Left renal pelvis (tissue), 4 donors: ENCODE results near the gene SLC4A7. TPM values are rescaled to one million over a fixed set of nuclear protein-coding genes. Genes with fewer than 3 reads are reported as not detected.
A peak's percentile ranks its signal among the peaks of the same experiment; 100 is the strongest.
"Not testable (repeated sequence)": the region's sequence is repeated elsewhere in the genome, so short reads cannot be mapped to it uniquely, and the experiment has no call there.

Experiments
- DNase-seq, 4 donors: peaks; one replicate each; pipeline ENCODE4 v3.0.0-alpha.2; 2013; ENCODE audit warnings: low read depth in 4 of 4, low spot score in 3 of 4
- polyA plus RNA-seq, 4 donors: library from polyadenylated mRNA; unstranded; fragments of 120-200 nt; gene quantifications; one replicate each; pipeline ENCODE4 v1.2.1, GENCODE V29; 2013; ENCODE audit not compliant: insufficient read length in 4 of 4

SLC4A7 gene
- polyA plus RNA-seq, 4 donors, result 16.4 to 31.3 (median 22.9) TPM

DNA sequence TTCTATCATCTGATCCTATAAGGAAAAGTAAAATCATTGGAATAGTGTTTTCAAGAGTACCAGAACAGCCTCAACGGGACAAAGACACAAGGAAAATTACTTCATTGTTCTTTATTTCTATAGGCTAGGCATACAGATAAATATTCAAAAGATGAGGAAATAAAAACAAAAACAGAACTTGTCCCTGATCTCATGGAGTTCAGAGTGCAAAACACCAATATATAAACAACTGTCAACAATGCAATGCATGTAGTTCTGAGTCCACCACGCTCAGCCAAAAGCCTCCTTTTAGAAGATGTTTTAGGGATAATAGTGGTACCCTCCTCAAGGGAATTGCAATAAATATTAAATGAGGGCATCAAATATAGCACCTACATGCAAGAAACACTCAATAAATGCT is 4.6 kb upstream of the SLC4A7 start:
- no peak for DNase-seq

DNA sequence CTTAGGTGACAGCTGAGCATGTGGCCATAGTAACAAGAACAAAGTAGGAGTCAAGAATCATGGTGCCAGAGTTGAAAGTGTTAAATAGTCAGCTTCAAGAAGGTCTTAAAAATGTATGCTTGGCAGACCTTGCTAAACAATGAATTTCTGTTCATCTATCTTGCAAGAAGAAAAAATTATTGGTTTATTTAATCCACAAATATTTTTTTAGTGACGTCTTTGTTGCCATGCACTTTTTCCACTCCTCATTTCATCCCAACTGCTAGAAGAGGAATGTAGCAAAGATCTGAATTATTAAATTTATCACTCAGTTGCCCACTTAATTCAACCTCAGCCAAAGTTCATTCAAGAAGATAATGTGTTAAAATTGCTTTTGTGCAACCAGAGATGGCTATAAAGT is 3.2 kb upstream of the SLC4A7 start:
- no peak for DNase-seq

DNA sequence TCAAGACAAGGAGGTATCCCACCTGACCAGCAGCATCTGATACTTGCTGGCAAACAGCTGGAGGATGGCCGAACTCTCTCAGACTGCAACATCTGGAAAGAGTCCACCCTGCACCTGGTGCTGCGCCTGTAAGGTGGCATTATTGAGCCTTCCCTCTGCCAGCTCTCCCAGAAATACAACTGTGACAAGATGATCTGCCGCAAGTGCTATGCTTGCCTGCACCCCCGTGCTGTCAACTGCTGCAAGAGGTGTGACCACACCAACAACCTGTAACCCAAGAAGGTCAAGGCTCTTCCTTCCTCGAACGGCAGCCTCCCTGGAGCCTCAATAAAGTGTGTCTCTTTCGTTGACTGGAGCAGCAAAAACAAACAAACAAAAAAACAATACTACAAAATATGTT is 2.2 kb upstream of the SLC4A7 start:
- no peak for DNase-seq

DNA sequence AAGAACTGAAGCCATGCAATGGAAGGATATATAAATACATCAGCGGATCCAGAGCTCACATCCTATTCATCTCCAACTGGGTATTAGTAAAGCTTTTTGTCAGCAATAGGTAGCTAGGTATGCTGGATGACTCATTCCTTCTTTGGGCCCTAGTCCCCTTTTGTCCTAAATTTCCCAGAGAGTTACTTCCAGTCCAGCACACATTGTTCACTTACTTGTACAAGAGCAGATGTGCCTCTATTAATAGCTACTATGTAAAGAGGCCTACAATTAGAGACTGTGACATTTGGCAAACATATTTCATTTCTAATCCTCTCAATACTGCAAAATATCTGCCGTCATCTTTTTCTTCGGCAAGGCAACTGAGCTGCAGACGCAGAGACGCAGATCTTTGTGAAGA is 1.7 kb upstream of the SLC4A7 start:
- DNase-seq, result no peak

DNA sequence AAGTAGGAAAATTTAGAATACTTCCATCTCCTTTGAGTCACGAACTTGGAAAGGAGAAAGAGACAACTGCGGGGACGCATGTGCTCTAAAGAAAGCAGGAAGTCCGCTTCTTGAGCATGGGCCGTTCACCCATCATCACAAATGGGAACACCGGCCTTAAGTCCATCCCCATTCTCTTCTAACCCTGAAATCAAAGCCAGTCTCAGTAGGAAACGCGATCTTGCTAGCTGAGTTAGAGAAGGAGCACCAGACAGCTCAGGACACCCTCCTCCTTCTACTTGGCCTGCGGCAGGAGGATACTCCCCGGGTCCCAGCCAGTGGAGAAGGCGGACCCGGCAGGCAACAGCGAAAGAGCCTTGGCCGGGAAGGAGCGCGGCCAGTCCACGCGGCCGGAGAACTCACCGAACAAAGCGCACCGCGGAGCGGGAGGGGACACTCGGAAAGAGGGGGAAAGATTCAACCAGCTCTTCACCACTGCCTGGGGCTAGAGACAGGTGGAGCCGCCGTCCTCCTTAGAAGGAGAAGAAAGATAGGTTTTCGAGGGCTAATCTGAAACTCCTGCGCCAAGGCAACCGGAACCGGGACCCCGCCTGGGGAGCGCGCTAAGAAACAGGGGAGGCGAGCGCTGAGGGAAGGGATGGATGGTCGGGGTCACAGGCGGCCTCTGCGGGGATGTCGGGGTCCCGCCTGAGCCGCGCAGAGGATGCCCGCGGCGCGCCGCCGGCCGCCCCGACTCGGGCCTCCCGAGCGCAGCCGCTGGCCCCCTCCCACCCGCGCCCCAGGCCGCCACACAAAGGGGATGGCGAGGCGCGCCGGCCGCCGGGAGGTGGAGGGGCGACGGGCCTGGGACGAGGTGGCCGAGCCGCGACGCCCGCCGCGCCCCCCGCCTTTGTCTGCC is 818 bp downstream of the SLC4A7 start:
- peak; percentile 36 to 55 (median 46) for DNase-seq

DNA sequence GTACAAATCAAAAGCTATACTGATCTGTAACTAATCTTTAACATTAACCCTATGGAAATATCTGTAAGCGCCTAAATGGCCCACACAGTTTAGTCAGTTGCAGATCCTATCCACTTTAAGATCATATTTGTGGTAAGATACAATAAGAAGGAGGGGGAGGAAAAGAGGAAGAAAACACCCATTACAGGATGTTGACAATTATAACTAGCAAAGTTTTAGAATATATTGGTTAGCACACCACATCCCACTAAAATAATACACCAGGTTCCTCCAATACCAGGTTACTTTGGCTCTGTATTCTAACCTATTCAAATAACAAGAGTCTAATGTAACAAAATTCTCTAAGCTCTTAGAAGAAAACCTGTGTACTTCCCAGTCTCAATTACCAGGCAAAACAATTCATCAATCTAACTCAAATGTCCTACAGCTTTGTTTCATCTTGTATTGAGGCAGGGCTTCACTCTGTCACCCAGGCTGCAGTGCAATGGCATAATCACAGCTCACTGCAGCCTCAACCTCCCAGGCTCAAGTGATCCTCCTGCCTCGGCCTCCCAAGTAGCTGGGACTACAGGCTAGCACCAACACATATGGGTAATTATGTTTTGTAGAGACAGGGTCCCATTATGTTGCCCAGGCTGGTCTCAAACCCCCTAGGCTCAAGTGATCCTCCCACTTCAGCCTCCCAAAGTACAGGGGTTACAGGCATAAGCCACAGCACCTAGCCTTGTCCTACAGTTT is 4.2 kb downstream of the SLC4A7 start:
- no peak for DNase-seq

DNA sequence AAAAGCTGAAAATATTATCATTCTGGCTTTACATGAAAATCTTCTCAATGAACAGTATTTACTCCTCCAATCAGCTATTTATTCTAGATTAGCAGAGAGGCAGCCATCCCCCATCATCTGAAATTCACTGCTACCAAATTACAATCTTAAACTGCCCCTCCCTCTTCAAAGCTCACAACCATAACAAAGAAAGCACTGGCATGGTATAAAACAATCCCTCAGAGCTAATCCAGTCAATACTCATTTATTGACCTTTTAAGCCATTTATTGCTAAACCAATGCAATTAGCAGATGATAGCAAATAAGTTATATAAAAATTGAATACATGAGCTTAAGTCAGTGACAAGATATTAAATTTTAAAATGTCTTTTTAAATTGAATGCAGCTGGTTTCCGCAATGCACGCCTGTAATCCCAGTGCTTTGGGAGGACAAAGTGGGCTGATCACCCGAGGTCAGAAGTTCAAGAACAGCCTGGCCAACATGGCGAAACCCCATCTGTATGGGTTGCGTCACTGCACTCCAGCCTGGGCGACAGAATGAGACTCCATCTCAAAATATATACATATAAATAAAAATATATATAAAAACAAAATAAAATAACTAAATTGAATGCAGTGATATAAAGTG is 12.1 kb downstream of the SLC4A7 start:
- no peak for DNase-seq

DNA sequence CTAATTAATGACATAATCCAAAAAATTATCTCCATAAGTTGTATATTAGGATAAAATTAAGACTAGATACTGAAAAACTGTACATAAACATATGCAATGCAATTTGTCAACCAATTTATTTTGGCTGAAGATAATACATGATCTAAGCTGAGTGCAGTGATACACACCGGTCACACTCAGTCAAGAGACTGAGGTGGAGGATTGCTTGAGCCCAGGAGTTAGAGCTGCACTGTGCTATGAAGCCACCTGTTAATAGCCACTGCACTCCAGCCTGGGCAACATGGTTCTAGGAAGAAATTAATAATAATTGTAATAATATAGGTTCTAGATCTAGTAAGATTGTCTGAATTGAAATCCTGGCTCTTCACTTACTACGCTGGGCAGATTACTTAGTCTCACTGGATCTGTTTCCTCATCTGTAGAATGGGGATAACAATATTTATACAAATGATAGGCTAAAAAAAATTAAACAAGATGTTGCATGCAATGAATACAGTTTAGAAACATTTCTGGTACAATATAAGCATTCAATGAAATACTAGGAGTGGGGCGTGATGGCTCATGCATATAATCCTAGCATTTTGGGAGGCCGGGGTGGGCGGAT is 15.8 kb downstream of the SLC4A7 start:
- DNase-seq, result no peak

DNA sequence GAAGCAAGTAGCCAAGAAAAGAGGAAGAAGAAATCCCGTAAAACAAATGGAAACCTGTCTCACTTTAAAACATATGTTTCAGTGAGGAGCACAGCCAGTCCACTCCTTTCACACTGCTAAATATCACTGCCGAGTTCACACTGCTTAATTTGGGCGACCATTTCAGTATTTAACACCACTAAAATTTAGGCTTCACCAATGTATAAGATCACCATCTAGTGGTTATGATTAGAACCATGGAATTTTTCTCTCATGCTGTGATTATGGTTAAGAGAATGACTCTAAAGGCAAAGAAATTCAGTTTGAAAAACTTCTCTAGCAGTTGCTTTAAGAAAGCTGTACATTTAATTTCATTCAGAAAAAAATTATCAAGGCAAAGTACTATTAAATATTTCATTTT is 16.6 kb downstream of the SLC4A7 start:
- no peak for DNase-seq

DNA sequence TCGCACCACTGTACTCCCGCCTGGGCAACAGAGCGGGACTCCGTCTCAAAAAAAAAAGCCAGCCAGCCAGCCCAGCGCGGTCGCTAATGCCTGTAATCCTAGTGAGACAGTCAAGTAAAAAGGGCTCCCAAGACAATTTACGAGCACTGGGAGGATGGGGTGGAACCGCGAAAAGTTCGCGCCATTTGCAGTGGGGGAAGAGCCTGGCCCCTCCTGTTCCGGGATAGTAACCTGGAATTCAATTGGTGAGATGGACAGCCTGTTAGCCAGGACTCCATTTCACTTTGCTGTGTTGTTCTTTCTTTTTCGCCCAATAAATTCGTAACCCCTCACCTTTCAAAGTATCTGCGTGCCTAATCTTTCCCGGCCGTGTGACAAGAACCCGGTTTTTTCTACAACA is 19.5 kb downstream of the SLC4A7 start:
- DNase-seq, result no peak

DNA sequence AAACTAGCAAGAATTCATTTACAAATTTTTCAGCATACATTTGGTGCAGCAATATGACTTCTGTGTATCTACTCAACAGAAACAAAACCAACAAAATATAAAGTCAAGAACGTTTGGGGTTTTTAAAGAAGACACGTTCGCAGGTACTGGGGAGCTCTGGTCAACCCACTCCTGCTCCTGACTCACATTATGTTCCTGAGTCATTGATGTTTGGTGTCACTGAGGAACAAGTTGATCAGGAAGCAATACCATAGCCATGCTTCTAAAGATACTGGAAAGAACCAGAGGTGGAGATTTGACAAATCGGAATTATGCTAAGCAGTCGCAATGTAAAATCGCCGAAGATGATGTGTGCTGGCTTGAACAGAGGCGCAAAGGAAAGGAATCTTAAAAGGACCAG is 22.0 kb downstream of the SLC4A7 start:
- DNase-seq, result no peak

DNA sequence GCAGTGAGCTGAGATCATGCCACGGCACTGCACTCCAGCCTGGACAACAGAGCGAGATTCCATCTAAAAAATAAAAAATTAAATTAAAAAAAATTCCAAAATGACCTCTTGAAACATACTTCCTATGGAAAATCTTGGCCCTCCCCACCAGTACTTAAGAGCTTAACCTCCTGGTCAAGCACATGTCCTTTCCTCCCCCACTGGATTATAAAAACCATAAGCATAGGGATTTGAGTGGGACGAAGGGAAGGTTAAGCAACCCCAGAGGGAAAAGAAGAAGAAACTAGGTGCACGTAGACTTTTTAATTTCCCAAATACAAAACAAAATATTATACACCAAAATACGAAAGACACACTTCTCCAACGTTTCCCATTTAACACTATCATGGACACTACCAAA is 25.3 kb downstream of the SLC4A7 start:
- DNase-seq, result no peak

DNA sequence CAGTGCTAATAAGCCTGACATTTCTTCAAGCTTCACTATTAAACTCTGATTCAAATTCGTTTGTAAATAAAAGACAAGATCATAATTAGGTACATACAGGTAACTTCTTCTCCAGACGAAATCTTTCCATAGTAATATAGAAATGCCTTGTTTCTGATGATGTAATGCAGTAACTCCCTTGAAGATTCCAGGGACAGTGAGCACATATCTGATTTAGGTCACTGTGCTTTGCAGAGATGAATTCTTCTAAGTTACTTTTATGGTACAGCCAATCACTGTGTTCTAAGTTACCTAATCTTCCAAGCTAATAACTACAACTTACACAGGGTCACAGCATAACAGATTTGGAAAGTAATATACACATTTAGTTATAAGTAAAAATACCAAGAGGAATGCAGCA is 27.6 kb downstream of the SLC4A7 start:
- DNase-seq, result no peak

DNA sequence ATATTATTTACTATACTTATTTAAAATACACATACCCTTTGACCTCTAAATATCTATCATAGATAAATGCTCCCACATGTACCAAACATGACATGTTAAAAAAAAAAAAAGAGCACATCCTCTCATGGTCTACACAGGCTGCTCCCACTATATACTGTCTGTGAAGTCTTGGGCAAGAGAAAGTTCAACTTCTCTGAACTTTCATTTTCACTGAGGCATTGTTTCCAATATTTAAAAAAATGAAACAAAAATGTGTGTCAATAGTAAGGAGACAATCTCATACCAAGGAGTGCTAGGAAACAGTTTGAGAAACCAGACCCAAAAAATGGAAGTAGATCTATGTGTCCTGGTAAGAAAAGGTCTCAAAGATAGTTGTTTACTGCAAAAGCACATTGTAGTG is 29.3 kb downstream of the SLC4A7 start:
- no peak for DNase-seq

DNA sequence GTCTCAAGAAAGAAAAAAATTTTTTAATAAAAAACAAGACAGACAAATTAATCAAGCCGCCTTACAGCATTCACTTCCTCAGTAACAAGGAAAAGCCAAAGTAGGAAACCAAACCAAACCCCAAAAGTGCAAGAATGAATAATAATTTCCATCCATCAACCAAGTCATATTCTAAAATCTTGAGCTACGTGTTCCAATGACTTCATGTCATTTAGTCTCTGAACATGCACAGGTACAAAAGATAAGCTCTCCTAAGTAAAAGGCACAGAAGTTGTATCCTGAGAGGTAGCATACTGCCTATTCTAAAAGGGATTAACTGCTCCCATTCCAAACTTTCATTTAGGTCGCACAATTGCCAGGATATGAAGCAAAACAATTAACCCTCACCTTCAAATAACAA is 29.7 kb downstream of the SLC4A7 start:
- no peak for DNase-seq

DNA sequence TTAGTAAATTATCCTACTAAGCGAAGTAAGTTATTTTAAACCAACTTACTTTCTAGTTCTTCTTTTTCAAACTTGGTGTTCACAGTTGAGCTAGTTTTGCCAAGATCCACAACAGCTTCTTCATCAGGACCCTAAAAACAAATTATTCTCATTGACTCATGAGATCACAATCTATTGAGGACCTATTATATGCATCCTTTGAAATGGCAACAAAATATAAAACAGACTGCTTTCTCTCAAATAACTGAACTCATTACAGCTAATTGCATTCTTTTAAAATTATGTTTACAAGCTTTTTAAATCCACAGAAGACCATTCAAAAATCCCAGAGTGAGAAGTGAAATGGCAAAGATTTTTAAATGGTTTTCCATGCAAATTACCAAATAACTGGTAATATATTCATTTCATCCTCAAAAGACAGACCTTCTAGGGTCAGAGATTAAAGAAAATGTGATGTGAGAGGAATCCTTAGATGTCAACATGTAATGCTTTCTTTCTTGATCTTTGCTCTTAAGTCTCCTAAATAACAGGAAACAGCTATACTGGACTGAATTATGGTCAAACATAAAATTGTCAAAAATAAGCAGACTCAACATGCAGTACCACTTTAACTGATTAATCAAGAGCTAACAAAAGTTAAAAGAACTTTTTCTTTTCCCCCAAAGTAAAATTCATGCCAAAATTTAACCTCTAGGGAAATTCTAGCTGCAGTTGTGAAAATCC is 31.7 kb downstream of the SLC4A7 start:
- DNase-seq, result no peak

DNA sequence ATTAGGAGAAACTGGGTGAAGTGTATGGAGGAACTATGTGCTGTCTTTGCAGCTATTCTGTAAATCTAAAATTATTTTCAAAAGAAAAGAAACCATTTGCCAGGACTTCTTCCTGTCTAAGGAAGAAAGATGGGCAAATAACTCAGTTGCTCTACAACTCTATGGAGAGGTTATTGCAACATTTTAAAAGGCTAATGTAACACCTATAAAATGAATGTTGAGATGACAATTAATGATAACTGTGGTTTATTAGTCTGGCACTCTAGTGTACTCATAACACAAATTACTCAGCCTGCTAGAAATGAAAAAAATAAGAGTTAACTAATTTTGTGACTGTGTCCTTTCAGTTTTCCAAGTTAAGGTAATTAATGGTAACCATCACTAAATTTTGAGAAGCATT is 32.3 kb downstream of the SLC4A7 start:
- DNase-seq, result no peak

DNA sequence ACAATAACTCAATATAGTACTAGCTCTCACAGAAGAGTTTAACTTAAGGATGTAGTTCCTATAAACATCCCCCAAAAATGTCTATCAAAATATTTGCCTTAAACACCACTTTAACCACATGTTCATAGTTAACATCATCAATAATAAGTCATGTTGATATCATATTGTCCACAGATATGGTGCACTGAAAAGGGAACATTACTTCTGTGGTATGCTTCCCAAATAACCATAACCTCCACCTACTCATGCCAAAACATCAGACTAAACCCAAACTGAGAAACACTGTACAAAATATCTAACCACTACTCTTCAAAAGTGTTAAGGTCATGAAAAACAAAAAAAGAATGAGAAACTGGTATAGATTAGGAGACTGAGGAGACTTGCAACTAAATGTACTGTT is 32.9 kb downstream of the SLC4A7 start:
- DNase-seq, result no peak

DNA sequence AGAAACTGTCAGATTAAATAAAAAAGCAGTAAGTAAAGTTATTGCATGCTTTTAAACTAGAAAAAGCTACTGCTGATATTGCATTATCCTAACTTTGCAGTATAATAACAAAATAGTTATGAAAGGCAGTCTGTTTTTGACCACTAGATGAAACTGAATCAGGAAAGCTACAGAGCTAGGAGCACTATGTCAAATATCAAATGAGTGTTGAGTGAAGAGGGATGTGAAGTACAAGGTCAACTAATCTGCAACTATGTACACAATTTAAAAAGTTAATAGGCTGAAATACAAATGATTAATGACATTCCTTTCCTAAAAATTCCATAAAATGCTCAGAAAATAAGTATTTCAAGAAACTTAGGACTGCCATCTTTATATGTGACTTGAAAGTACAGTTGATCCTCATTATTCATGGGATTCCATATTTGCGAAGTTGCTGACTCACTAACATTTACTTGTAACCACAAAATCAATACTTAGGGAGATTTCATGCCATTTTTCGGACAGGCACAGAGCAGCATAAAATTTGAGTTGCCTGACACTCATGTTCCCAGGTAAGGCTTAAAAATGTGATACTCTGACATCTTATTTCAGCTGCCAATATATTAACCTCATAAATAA is 34.5 kb downstream of the SLC4A7 start:
- DNase-seq, result no peak

DNA sequence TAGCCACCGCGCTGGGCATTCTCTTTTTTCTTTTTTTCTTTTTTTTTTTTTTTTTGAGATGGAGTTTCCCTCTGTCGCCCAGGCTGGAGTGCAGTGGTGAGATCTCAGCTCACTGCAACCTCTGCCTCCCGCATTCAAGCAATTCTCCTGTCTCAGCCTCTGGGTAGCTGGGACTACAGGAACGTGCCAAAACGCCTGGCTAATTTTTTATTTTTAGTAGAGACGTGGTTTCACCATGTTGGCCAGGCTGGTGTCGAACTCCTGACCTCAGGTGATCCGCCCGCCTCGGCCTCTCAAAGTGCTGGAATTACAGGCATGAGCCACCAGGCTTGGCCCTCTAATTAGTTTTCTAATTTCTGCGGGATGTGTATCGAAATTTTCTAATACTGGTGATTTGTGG is 41.2 kb downstream of the SLC4A7 start:
- DNase-seq, result not testable (repeated sequence)
